Measurements from ENCODE around the gene SLC15A1. TPM values are rescaled to one million over a fixed set of nuclear protein-coding genes. Genes with fewer than 3 reads are reported as not detected.

The SLC15A1 gene
- polyA plus RNA-seq, 1 donor (not counting 4 experiments of a cell fraction or from before 2014, with no cell fraction given): 0.10 TPM

GRCh38 chr13:98741741-98742435, 10.6 kb downstream of the SLC15A1 start:
- DNase-seq (ENCODE audit: low read depth, low spot score) (no peak), FAIRE-seq (no peak)
- dilution Hi-C loops (cut with MboI; ENCODE audit: extremely low pct_ligation_motif_present, low sequenced_read_pairs): no loop called here

GRCh38 chr13:98740131-98740530, 12.3 kb downstream of the SLC15A1 start:
- TF ChIP-seq EZH2 (IDR thresholded peaks at IDR 0.05; ENCODE audit: low read length) (no peak), CTCF (optimal IDR thresholded peaks at IDR 0.05 in 1 of 3, IDR thresholded peaks at IDR 0.05 in 1 of 3, conservative IDR thresholded peaks at IDR 0.05 in 1 of 3; ENCODE audit: extremely low read depth in 1 of 3, insufficient read depth in 2 of 3, low read length in 3 of 3) (no peak)
- dilution Hi-C loops (cut with MboI; ENCODE audit: extremely low pct_ligation_motif_present, low sequenced_read_pairs): no loop called here

More at GRCh38 chr13:98741741-98742435, 10.6 kb downstream of the SLC15A1 start:
- H3K4me3 ChIP-seq (ENCODE audit: control insufficient read depth in 2 of 3, extremely low read depth in 1 of 3, insufficient read depth in 2 of 3, low read depth in 1 of 3, low read length in 3 of 3): no peak overlapping the region
- no peak overlapping the region for H2AFZ ChIP-seq (ENCODE audit: control insufficient read depth, low read length)
- H3K79me2 ChIP-seq (ENCODE audit: control insufficient read depth, insufficient read depth, low read length): no peaks in the 10 kb centered on the region
- H3K36me3 ChIP-seq (ENCODE audit: control insufficient read depth in 2 of 2, extremely low read depth in 1 of 2, insufficient read depth in 2 of 2, low read length in 2 of 2): no peaks in the 10 kb centered on the region
- no peaks in the 10 kb centered on the region for H4K20me1 ChIP-seq (ENCODE audit: control insufficient read depth, extremely low read depth, insufficient read depth, low read length)
- no peaks in the 10 kb centered on the region for H3K9me1 ChIP-seq (ENCODE audit: control insufficient read depth, extremely low read depth, insufficient read depth, low read length)
- H3K27me3 ChIP-seq (ENCODE audit: control insufficient read depth, extremely low read depth, insufficient read depth, low read length): peaks cover 5% of the 10 kb centered on the region
- H3K9me3 ChIP-seq (ENCODE audit: control insufficient read depth, low read depth, low read length): no peaks in the 10 kb centered on the region
- no peak overlapping the region for H3K27ac ChIP-seq (ENCODE audit: control insufficient read depth, insufficient read depth, low read length)
- no peak overlapping the region for H3K4me2 ChIP-seq (ENCODE audit: control insufficient read depth, extremely low read depth, insufficient read depth, low read depth, low read length)
- H3K4me1 ChIP-seq (ENCODE audit: control insufficient read depth, extremely low read depth, insufficient read depth, low read length): no peaks in the 10 kb centered on the region
- H3K9ac ChIP-seq (ENCODE audit: control insufficient read depth, extremely low read depth, insufficient read depth, low read length): no peak overlapping the region
- TF ChIP-seq EZH2 (IDR thresholded peaks at IDR 0.05; ENCODE audit: low read length) (no peak), CTCF (optimal IDR thresholded peaks at IDR 0.05 in 1 of 3, IDR thresholded peaks at IDR 0.05 in 1 of 3, conservative IDR thresholded peaks at IDR 0.05 in 1 of 3; ENCODE audit: extremely low read depth in 1 of 3, insufficient read depth in 2 of 3, low read length in 3 of 3) (no peak)

More at GRCh38 chr13:98740131-98740530, 12.3 kb downstream of the SLC15A1 start:
- Histone ChIP-seq H4K20me1 (ENCODE audit: control insufficient read depth, extremely low read depth, insufficient read depth, low read length) (no peaks in the 10 kb centered on the region), H3K9me3 (ENCODE audit: control insufficient read depth, low read depth, low read length) (no peaks in the 10 kb centered on the region), H3K4me2 (ENCODE audit: control insufficient read depth, extremely low read depth, insufficient read depth, low read depth, low read length) (no peak overlapping the region), H3K36me3 (ENCODE audit: control insufficient read depth in 2 of 2, extremely low read depth in 1 of 2, insufficient read depth in 2 of 2, low read length in 2 of 2) (no peaks in the 10 kb centered on the region), H3K4me3 (ENCODE audit: control insufficient read depth in 2 of 3, extremely low read depth in 1 of 3, insufficient read depth in 2 of 3, low read depth in 1 of 3, low read length in 3 of 3) (no peak overlapping the region), H3K27me3 (ENCODE audit: control insufficient read depth, extremely low read depth, insufficient read depth, low read length) (peaks cover 5% of the 10 kb centered on the region), H3K9ac (ENCODE audit: control insufficient read depth, extremely low read depth, insufficient read depth, low read length) (no peak overlapping the region), H3K4me1 (ENCODE audit: control insufficient read depth, extremely low read depth, insufficient read depth, low read length) (no peaks in the 10 kb centered on the region), H3K9me1 (ENCODE audit: control insufficient read depth, extremely low read depth, insufficient read depth, low read length) (no peaks in the 10 kb centered on the region), H3K27ac (ENCODE audit: control insufficient read depth, insufficient read depth, low read length) (no peak overlapping the region), H3K79me2 (ENCODE audit: control insufficient read depth, insufficient read depth, low read length) (no peaks in the 10 kb centered on the region), H2AFZ (ENCODE audit: control insufficient read depth, low read length) (no peak overlapping the region)
- FAIRE-seq: no peak
- no peak for DNase-seq (ENCODE audit: low read depth, low spot score)

All from keratinocyte (primary cell).